Jurkat, Clone E6-1 (cell line): ENCODE data around the gene SEPHS2. TPM values are rescaled to one million over a fixed set of nuclear protein-coding genes. Genes with fewer than 3 reads are reported as not detected.
"Not testable (repeated sequence)": the region's sequence is repeated elsewhere in the genome, so short reads cannot be mapped to it uniquely, and the experiment has no call there.

Experiments
- DNase-seq: peaks from one replicate; pipeline ENCODE4 v3.0.0-alpha.2; 2011; ENCODE audit warnings: low read depth, low spot score
- H3K4me3 ChIP-seq: 2 replicates; pipeline ENCODE4 v1.5.1; 2011; ENCODE audit warnings: mild to moderate bottlenecking, low read length, control low read depth, moderate library complexity
- polyA plus RNA-seq: library from polyadenylated mRNA; unstranded; fragments of >200 nt; gene quantifications from one replicate; pipeline ENCODE4 v1.2.1, GENCODE V29; 2012; ENCODE audit warnings: missing spikeins; ENCODE audit not compliant: insufficient read length, insufficient read depth

The SEPHS2 gene
- 43.0 TPM for polyA plus RNA-seq

- H3K4me3 ChIP-seq = peak within 1 kb of the TSS; percentile 83
- DNase-seq = peak; percentile 98
Observed at GRCh38 chr16:30445408-30446202, at the start of gene SEPHS2. Gene SEPHS2 (minus strand): TSS chr16:30445874. CDS start chr16:30445727, 147 bp downstream.

GRCh38 chr16:30494709-30495108, 49.0 kb upstream of the SEPHS2 start:
- DNase-seq = no peak

GRCh38 chr16:30493941-30494488, 48.3 kb upstream of the SEPHS2 start:
- H3K4me3 ChIP-seq = no peak overlapping the region
- no peak for DNase-seq

More at GRCh38 chr16:30494709-30495108, 49.0 kb upstream of the SEPHS2 start:
- H3K4me3 ChIP-seq = no peak overlapping the region

GRCh38 chr16:30491744-30492308, 46.2 kb upstream of the SEPHS2 start:
- DNase-seq = no peak
- H3K4me3 ChIP-seq = no peak overlapping the region

GRCh38 chr16:30491229-30491628, 45.6 kb upstream of the SEPHS2 start:
- no peak for DNase-seq
- H3K4me3 ChIP-seq = no peak overlapping the region

- no peak for DNase-seq
- no peak overlapping the region for H3K4me3 ChIP-seq
Observed at GRCh38 chr16:30490210-30490609, 44.5 kb upstream of the SEPHS2 start.

GRCh38 chr16:30488764-30489605, 43.3 kb upstream of the SEPHS2 start:
- H3K4me3 ChIP-seq = no peak overlapping the region
- no peak for DNase-seq

GRCh38 chr16:30485818-30486436, 40.3 kb upstream of the SEPHS2 start:
- no peak overlapping the region for H3K4me3 ChIP-seq
- DNase-seq = no peak

- no peak overlapping the region for H3K4me3 ChIP-seq
- DNase-seq = no peak
Observed at GRCh38 chr16:30484887-30485286, 39.2 kb upstream of the SEPHS2 start.

GRCh38 chr16:30482366-30482765, 36.7 kb upstream of the SEPHS2 start:
- no peak for DNase-seq
- H3K4me3 ChIP-seq = no peak overlapping the region

GRCh38 chr16:30481381-30481780, 35.7 kb upstream of the SEPHS2 start:
- H3K4me3 ChIP-seq = no peak overlapping the region
- no peak for DNase-seq

GRCh38 chr16:30478766-30479478, 33.2 kb upstream of the SEPHS2 start:
- no peak for DNase-seq

GRCh38 chr16:30477773-30478172, 32.1 kb upstream of the SEPHS2 start:
- H3K4me3 ChIP-seq, DNase-seq: not testable (repeated sequence)

More at GRCh38 chr16:30478766-30479478, 33.2 kb upstream of the SEPHS2 start:
- no peak overlapping the region for H3K4me3 ChIP-seq

- no peak overlapping the region for H3K4me3 ChIP-seq
- DNase-seq = no peak
Observed at GRCh38 chr16:30476991-30477390, 31.3 kb upstream of the SEPHS2 start.

- H3K4me3 ChIP-seq = no peak overlapping the region
- DNase-seq = no peak
Observed at GRCh38 chr16:30474684-30475083, 29.0 kb upstream of the SEPHS2 start.

GRCh38 chr16:30474074-30474452, 28.4 kb upstream of the SEPHS2 start:
- DNase-seq = no peak
- peak overlapping the region; percentile 62 for H3K4me3 ChIP-seq

GRCh38 chr16:30473231-30474073, 27.8 kb upstream of the SEPHS2 start:
- H3K4me3 ChIP-seq = peak overlapping the region; percentile 62
- DNase-seq = no peak
